Ovary (tissue), 3 donors: ENCODE results near the gene PMEPA1.

ENCODE experiments used
- CTCF ChIP-seq, 3 donors: fragments of 450-650 bp in 2 of 3; fragments of 200-600 bp in 1 of 3; IDR thresholded peaks; one replicate each; pipeline versions ENCODE4 v1.5.1 to v1.8.0; 2016 to 2022; ENCODE audit warnings: antibody characterized with exemption in 3 of 3, mild to moderate bottlenecking in 1 of 3
- EP300 ChIP-seq: sonication (generic); formaldehyde crosslinking; IDR thresholded peaks from one replicate; pipeline ENCODE4 v1.6.1; 2017; ENCODE audit warnings: antibody characterized with exemption
- POLR2A ChIP-seq: fragments of 450-650 bp; IDR thresholded peaks from one replicate; pipeline ENCODE4 v1.6.1; 2017; ENCODE audit warnings: antibody characterized with exemption, mild to moderate bottlenecking, moderate library complexity
- donor health status: DM: no; HTN: no; CAD: no.

- no peak for TF ChIP-seq CTCF (IDR thresholded peaks at IDR 0.05)
- no peak for TF ChIP-seq POLR2A
- TF ChIP-seq EP300 = no peak
These were observed 106.7 kb downstream of the PMEPA1 start for GRCh38 chr20:57603120-57603519.
